ENCODE measurements around the gene TFDP2. TPM values are rescaled to one million over a fixed set of nuclear protein-coding genes. Genes with fewer than 3 reads are reported as not detected.

The TFDP2 gene
- total RNA-seq, 4 donors from 2014 or later, result 38.0 to 95.4 (median 65.4) TPM

DNA sequence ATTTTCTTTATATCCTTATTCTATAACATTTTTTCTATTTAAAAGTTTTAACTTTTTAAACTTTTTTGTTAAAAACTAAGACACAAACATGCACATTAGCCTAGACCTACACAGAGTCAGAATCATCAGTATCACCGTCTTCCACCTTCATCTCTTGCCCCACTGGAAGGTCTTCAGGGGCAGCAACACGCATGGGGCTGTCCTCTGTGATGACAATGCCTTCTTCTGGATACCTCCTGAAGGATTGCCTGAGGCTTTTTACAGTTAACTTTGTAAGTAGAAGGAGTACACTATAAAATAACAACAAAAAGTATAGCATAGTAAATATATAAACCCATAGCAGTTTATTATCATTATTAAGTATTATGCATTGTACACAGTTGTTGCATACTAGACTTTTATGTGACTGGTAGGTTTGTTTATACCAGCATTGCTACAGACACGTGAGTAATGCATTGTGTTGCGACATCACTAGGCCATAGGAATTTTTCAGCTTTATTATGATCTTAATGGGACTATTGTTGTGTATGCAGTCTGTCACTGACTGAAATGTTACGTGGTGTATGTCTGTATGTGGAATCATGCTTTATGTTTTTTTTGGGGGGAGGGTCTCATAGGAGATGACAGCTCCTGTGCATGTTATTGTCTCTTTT is 254.7 kb downstream of the TFDP2 start:
- no peaks in the 10 kb centered on the region for H3K36me3 ChIP-seq
- H3K4me1 ChIP-seq, result no peaks in the 10 kb centered on the region
- H3K27ac ChIP-seq, result no peak overlapping the region
- H3K4me3 ChIP-seq, result no peak overlapping the region
- TF ChIP-seq POLR2A (IDR thresholded peaks at IDR 0.05) (no peak), CTCF (IDR thresholded peaks at IDR 0.05) (no peak)
- no peak for DNase-seq
- no peaks in the 10 kb centered on the region for H3K27me3 ChIP-seq
- no peaks in the 10 kb centered on the region for H3K9me3 ChIP-seq

Small RNA genes lying within 50 kb of the gene (small RNA-seq; reads per million reads assigned to genes)
- gene RNU6-425P (0 reads per million in 2 donors), gene RNU6-509P (0 reads per million in 2 donors)

Other genes starting within 250 kb of the TFDP2 start
- 10 to 100 TPM; 43.7 to 80.2 (median 69.3) TPM for gene GK5, start 76.0 kb upstream of the TFDP2 start, total RNA-seq